ENCODE measurements around the gene TBC1D24.
A peak's percentile ranks its signal among the peaks of the same experiment; 100 is the strongest.

The TBC1D24 gene

DNA sequence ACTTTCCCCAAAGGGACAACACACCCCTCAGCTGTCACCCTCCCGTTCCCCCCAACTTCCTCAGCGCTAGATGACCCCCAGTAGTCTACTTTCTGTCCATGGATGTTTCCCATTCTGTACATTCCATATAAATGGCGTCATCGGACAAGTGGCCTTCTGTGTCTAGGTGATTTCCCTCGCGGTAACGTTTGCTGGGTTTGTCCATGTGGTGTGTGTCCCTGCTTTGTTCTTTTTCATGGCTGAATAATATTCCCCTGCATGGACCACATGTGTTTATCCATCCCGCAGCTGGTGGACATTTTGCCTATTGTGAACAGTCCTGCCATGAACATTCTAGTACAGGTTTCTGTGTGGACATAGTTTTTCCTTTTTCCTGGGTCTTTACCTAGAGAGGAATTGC, 22.3 kb upstream of the TBC1D24 start:
- Histone ChIP-seq H3K27me3 (no peaks in the 10 kb centered on the region), H3K27ac (peak overlapping the region in 2 of 11 experiments; percentile 52 to 61; a peak in 2 of 22 replicates), H3K9ac (no peak overlapping the region), H3K9me3 (replicated peaks in 1 of 11) (no peaks in the 10 kb centered on the region), H3K4me2 (peak overlapping the region in 2 of 11 experiments; percentile 40 to 54; a peak in 2 of 22 replicates), H3K4me1 (peaks cover 0 to 26% (median 21%) of the 10 kb centered on the region in 10 experiments; a peak in 19 of 20 replicates), H3K4me3 (no peak overlapping the region), H4K20me1 (peaks cover 0 to 93% (median 66%) of the 10 kb centered on the region in 11 experiments; a peak in 15 of 22 replicates), H3K36me3 (peaks cover 40 to 100% (median 97%) of the 10 kb centered on the region in 11 experiments)
- TF ChIP-seq Cebpa-rat (IDR thresholded peaks at IDR 0.05), result no peak

DNA sequence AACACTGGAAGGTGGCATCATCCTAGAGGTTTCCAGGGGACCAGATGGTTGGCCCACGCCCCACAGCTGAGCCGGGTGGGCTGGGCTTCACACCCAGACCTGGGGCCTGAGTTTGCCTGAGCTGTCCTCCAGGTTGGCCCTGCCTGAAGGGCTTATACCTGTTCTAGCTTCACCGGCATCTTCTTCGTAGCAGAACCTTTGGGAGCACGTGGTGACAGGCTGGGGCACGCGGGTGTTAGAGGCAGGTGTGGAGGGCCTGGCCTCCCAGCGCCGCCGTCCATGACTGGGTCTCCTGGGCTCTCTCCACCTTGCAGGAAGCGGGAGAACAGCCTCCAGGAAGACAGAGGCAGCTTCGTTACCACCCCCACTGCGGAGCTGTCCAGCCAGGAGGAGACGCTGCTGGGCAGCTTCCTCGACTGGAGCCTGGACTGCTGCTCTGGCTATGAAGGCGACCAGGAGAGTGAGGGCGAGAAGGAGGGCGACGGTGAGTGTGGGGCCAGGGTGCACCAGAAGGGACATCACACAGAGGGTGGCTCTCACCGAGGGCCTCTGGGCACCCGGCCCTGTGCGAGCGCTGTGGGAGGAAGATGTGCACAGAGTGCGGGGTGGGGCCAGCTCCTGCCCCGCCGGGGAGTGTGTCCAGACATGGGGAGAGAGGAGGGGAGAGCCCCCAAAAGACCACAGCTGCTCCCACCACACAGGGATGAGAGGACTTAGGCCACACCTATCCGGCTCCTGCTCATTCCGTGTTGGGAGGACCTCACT, 19.7 kb upstream of the TBC1D24 start:
- peaks cover 25 to 87% (median 77%) of the 10 kb centered on the region in 11 experiments for H3K36me3 ChIP-seq
- no peaks in the 10 kb centered on the region for H3K27me3 ChIP-seq
- H3K4me3 ChIP-seq, result no peak overlapping the region
- no peaks in the 10 kb centered on the region for H3K9me3 ChIP-seq (replicated peaks in 1 of 11)
- H4K20me1 ChIP-seq, result peaks cover 0 to 93% (median 73%) of the 10 kb centered on the region in 11 experiments; a peak in 16 of 22 replicates
- no peak overlapping the region for H3K4me2 ChIP-seq
- H3K4me1 ChIP-seq, result peaks cover 19 to 45% (median 38%) of the 10 kb centered on the region in 10 experiments
- peak overlapping the region in 1 of 11 experiments; percentile 38; a peak in 1 of 22 replicates for H3K9ac ChIP-seq
- no peak overlapping the region for H3K27ac ChIP-seq
- TF ChIP-seq Cebpa-rat (IDR thresholded peaks at IDR 0.05), result no peak

DNA sequence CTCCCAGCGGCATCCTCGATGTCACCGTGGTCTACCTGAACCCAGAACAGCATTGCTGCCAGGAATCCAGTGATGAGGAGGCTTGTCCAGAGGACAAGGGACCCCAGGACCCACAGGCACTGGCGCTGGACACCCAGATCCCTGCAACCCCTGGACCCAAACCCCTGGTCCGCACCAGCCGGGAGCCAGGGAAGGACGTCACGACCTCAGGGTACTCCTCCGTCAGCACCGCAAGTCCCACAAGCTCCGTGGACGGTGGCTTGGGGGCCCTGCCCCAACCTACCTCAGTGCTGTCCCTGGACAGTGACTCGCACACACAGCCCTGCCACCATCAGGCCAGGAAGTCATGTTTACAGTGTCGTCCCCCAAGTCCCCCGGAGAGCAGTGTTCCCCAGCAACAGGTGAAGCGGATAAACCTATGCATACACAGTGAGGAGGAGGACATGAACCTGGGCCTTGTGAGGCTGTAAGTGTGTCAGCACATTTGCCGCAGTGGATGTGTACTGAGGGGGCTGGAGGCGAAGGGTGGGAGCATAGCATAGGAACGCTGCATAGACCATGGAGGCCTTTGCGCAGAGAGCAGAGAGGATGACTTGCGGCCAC, 18.3 kb upstream of the TBC1D24 start:
- H3K27me3 ChIP-seq, result no peaks in the 10 kb centered on the region
- peaks cover 0 to 93% (median 69%) of the 10 kb centered on the region in 11 experiments; a peak in 16 of 22 replicates for H4K20me1 ChIP-seq
- no peak overlapping the region; a peak in 1 of 22 replicates for H3K9ac ChIP-seq
- TF ChIP-seq Cebpa-rat (IDR thresholded peaks at IDR 0.05), result no peak
- no peak overlapping the region for H3K4me3 ChIP-seq
- H3K27ac ChIP-seq, result no peak overlapping the region
- H3K4me2 ChIP-seq, result no peak overlapping the region
- peaks cover 33 to 45% (median 41%) of the 10 kb centered on the region in 10 experiments for H3K4me1 ChIP-seq
- peaks cover 25 to 81% (median 65%) of the 10 kb centered on the region in 11 experiments for H3K36me3 ChIP-seq
- no peaks in the 10 kb centered on the region for H3K9me3 ChIP-seq (replicated peaks in 1 of 11)

DNA sequence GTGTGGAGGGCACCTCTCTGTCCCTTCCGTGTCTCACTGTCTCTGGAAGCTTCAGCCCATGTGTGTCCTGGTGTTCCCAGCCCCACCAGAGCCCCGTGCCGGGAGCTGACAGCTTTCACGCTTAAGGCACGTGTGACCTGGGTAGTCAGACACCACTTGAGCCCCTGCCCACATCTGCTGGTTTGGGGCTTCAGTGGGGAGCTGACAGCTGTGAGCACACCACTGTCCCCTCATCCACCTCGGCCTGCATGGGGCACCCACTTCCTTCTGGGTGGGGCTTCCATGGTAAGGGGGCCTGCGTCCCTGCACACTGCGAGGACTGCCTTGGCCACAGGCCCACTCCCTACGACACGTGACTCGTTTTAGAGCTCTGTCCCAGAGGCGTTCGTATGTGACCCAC, 17.7 kb upstream of the TBC1D24 start:
- H3K9ac ChIP-seq, result peak overlapping the region in 2 of 11 experiments; percentile 24 to 26; a peak in 2 of 22 replicates
- peaks cover 30 to 45% (median 39%) of the 10 kb centered on the region in 10 experiments for H3K4me1 ChIP-seq
- no peak overlapping the region for H3K27ac ChIP-seq
- H4K20me1 ChIP-seq, result peaks cover 0 to 93% (median 64%) of the 10 kb centered on the region in 11 experiments; a peak in 16 of 22 replicates
- no peaks in the 10 kb centered on the region for H3K27me3 ChIP-seq
- H3K9me3 ChIP-seq (replicated peaks in 1 of 11), result no peaks in the 10 kb centered on the region
- H3K4me3 ChIP-seq, result no peak overlapping the region
- no peak overlapping the region for H3K4me2 ChIP-seq
- no peak for TF ChIP-seq Cebpa-rat (IDR thresholded peaks at IDR 0.05)
- peaks cover 22 to 81% (median 62%) of the 10 kb centered on the region in 11 experiments for H3K36me3 ChIP-seq

DNA sequence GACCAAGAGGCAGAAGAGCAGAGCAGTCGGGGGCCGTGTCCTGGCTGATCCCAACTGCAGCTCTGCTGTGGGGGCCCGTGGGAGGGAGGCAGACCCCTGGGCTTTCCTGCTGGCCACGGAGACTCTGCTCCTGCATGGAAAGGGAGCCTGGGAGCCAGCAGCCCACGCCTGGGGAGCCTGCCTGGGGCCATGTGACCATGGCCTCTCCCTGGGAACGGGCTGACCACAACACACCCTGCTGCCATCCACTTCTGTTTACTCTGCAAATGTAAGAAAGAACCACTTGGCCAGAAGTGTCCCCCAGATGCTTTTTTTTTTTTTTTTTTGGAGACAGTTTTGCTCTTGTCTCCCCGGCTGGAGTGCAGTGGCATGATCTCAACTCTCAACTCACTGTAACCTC, 17.0 kb upstream of the TBC1D24 start:
- H3K27me3 ChIP-seq, result no peaks in the 10 kb centered on the region
- H4K20me1 ChIP-seq, result peaks cover 0 to 93% (median 63%) of the 10 kb centered on the region in 11 experiments; a peak in 16 of 22 replicates
- no peaks in the 10 kb centered on the region for H3K9me3 ChIP-seq (replicated peaks in 1 of 11)
- no peak overlapping the region for H3K4me3 ChIP-seq
- H3K4me2 ChIP-seq, result 0 out of 22 replicates have a peak overlapping the region, but pooled peaks of 2 of the 11 experiments have one; percentile 4 to 88
- TF ChIP-seq Cebpa-rat (IDR thresholded peaks at IDR 0.05), result no peak
- H3K27ac ChIP-seq, result no peak overlapping the region
- H3K4me1 ChIP-seq, result peaks cover 33 to 50% (median 42%) of the 10 kb centered on the region in 10 experiments
- H3K9ac ChIP-seq, result peak overlapping the region in 1 of 11 experiments; percentile 26; a peak in 1 of 22 replicates
- peaks cover 17 to 80% (median 59%) of the 10 kb centered on the region in 11 experiments for H3K36me3 ChIP-seq

DNA sequence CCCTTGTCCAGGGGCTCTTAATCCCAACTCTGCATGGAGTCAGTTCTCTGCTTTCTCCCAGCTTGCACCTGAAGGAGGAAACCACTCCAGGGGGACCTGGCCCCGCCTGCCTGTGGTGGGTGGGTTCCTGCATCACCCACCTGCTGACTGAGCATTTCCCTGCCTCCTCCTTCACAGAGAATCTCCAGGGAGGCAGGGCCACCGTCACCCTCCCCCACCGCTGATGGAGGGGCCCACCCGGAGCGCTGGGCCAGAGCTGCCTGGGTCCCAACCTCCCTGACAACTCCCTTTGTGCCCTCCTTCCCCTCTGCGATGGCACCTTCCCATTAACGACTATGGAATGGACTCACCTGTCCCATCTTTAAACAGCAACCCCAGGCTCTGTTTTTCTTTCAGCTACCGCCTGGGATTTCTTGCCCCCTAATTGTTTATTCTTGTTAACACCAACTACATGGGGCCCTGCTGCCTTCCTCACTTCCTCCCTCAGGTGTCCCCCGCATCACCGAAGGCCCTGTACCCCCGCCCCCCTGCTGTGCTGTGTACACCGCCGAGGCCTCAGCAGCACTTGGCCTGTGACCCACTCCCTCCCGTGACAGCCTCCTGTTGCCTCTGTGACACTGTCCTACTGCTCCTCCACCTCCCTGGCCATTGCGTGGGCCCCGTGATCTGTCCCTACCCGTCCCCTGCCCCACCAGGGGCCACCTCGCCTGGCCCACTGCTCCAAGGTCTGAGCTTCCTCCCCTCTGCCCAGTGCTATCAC, 15.9 kb upstream of the TBC1D24 start:
- H4K20me1 ChIP-seq, result peaks cover 0 to 87% (median 58%) of the 10 kb centered on the region in 11 experiments; a peak in 16 of 22 replicates
- H3K36me3 ChIP-seq, result peaks cover 9 to 69% (median 48%) of the 10 kb centered on the region in 11 experiments
- peak overlapping the region; percentile 88 to 100 (median 99) for H3K4me2 ChIP-seq
- no peaks in the 10 kb centered on the region for H3K9me3 ChIP-seq (replicated peaks in 1 of 11)
- H3K9ac ChIP-seq, result peak overlapping the region; percentile 61 to 84 (median 75); a peak in 21 of 22 replicates
- H3K4me1 ChIP-seq, result peaks cover 33 to 60% (median 51%) of the 10 kb centered on the region in 10 experiments
- peak overlapping the region; percentile 55 to 78 (median 68) for H3K4me3 ChIP-seq
- TF ChIP-seq Cebpa-rat (IDR thresholded peaks at IDR 0.05), result no peak
- H3K27me3 ChIP-seq, result no peaks in the 10 kb centered on the region
- H3K27ac ChIP-seq, result peak overlapping the region in 8 of 11 experiments; percentile 21 to 65 (median 56); a peak in 13 of 22 replicates

DNA sequence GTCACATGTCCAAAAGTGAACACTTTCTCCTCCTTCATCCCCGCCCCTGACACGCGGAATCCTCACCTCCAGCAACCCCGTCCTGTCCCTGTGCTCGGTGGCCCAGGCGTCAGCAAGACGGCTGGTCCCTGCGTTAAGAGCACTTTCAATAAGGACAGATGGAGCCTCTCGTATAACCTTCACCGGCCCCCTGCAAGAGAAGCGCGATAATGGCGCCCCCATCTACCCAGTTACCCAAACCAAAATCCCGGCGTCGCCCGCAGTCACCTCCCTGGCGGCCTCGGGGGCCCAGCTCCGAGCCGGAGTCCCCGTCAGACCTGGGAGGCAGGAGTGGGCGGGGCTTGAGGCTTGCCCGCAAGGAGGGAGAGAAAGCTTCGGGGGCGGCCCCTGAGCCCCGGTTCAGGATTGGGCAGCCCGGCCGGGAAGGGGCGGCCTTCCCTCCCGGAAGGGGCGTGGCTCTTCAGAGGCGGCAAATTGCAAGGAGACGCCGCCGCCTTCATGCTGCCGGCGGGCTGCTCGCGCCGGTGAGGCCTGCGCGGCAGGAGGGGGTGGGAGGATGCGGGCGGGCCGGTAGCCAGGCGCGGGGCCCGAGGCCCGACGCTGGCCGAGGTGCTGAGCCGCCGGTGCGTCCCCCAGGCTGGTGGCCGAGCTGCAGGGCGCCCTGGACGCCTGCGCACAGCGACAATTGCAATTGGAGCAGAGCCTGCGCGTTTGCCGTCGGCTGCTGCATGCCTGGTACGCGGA, 15.1 kb upstream of the TBC1D24 start, which contains the start of gene TEDC2:
TSS of gene TEDC2 (plus strand) at position 463 of the 744 bp plus-strand sequence. CDS start at position 499, 36 bp downstream.
- Histone ChIP-seq H3K4me2 (peak within 1 kb of the TSS; percentile 96 to 100 (median 99)), H3K4me3 (peak within 1 kb of the TSS; percentile 55 to 78 (median 68)), H3K36me3 (peaks cover 9 to 61% (median 40%) of the 10 kb centered on the region in 11 experiments), H3K27me3 (no peaks in the 10 kb centered on the region), H3K4me1 (peaks cover 33 to 67% (median 55%) of the 10 kb centered on the region in 10 experiments), H3K27ac (peak within 1 kb of the TSS in 9 of 11 experiments; percentile 21 to 71 (median 60); a peak in 18 of 22 replicates), H3K9me3 (replicated peaks in 1 of 11) (no peaks in the 10 kb centered on the region), H3K9ac (peak within 1 kb of the TSS; percentile 61 to 84 (median 75)), H4K20me1 (peaks cover 0 to 87% (median 61%) of the 10 kb centered on the region in 11 experiments; a peak in 16 of 22 replicates)
- TF ChIP-seq Cebpa-rat (IDR thresholded peaks at IDR 0.05), result no peak

DNA sequence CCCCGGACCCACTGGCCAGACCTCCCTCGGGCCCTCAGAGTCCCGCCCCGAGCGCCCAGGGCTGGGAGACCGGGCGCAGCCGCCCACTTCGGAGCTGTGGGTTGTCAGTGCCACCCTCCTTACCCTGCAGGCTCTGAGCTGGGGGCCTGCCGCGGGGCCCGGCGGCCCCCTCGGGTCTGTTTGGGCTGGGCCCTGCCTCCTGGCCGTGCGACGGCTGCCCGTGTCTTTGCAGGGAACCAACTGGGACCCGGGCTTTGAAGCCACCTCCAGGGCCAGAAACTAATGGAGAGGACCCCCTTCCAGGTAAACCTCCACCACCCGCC, 14.6 kb upstream of the TBC1D24 start:
- peak overlapping the region in 8 of 11 experiments; percentile 29 to 71 (median 60); a peak in 15 of 22 replicates for H3K27ac ChIP-seq
- peaks cover 0 to 82% (median 58%) of the 10 kb centered on the region in 11 experiments; a peak in 16 of 22 replicates for H4K20me1 ChIP-seq
- H3K4me1 ChIP-seq, result peaks cover 33 to 67% (median 55%) of the 10 kb centered on the region in 10 experiments
- no peaks in the 10 kb centered on the region for H3K9me3 ChIP-seq (replicated peaks in 1 of 11)
- peak overlapping the region; percentile 55 to 78 (median 68) for H3K4me3 ChIP-seq
- peak overlapping the region; percentile 56 to 84 (median 75) for H3K9ac ChIP-seq
- peak overlapping the region; percentile 96 to 100 (median 99) for H3K4me2 ChIP-seq
- peaks cover 9 to 56% (median 35%) of the 10 kb centered on the region in 11 experiments for H3K36me3 ChIP-seq
- no peaks in the 10 kb centered on the region for H3K27me3 ChIP-seq
- no peak for TF ChIP-seq Cebpa-rat (IDR thresholded peaks at IDR 0.05)

Measured in BLaER1 treated with 17β-estradiol and CSF1 and Interleukin-3, amounts not matched to agents 10 nM and 100 nM (cell line).